ENCODE results near the gene MACROD1.

MACROD1 gene

GRCh38 chr11:63996512-63996911 is 169.4 kb downstream of the MACROD1 start:
- Histone ChIP-seq H3K4me3 (ENCODE audit: low read length) (no peak overlapping the region), H3K27ac (ENCODE audit: low read length) (no peak overlapping the region), H3K4me1 (ENCODE audit: control insufficient read depth, insufficient read depth, low read length) (peaks cover 3% of the 10 kb centered on the region), H3K36me3 (ENCODE audit: control insufficient read depth, insufficient read depth, low read length) (peaks cover 21% of the 10 kb centered on the region), H3K27me3 (ENCODE audit: control insufficient read depth, insufficient read depth, low read length) (no peaks in the 10 kb centered on the region), H3K9me3 (ENCODE audit: control insufficient read depth, insufficient read depth, low read length) (no peaks in the 10 kb centered on the region)
- DNase-seq (ENCODE audit: low read depth, low spot score), result no peak
- WGBS (ENCODE audit: insufficient coverage, insufficient read length), result no CpG with 5 or more reads among the region's 18 CpGs

- DNase-seq (ENCODE audit: low read depth, low spot score), result no peak
- Histone ChIP-seq H3K36me3 (ENCODE audit: control insufficient read depth, insufficient read depth, low read length) (peaks cover 29% of the 10 kb centered on the region), H3K4me3 (ENCODE audit: low read length) (no peak overlapping the region), H3K27ac (ENCODE audit: low read length) (no peak overlapping the region), H3K9me3 (ENCODE audit: control insufficient read depth, insufficient read depth, low read length) (no peaks in the 10 kb centered on the region), H3K4me1 (ENCODE audit: control insufficient read depth, insufficient read depth, low read length) (peaks cover 3% of the 10 kb centered on the region), H3K27me3 (ENCODE audit: control insufficient read depth, insufficient read depth, low read length) (no peaks in the 10 kb centered on the region)
- WGBS (ENCODE audit: insufficient coverage, insufficient read length), result no CpG with 5 or more reads among the region's 6 CpGs
Measured at GRCh38 chr11:63993993-63994392, 171.9 kb downstream of the MACROD1 start.

DNA sequence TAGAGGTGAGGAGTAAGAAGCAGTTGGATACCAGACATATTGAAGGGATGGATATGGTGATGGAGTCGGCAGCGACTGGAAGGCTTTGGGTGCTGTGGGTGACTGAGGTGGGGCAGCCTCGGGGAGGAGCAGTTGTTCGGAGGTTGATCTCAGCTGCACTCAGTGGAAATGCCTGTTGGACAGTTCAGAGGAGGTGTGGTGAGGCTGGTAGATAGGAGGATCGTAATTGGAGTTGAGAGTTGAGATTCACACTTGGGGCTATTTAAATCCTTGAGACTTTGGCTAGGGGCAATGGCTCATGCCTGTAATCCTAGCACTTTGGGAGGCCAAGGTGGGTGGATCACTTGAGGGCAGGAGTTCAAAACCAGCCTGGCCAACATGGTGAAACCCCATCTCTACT is 172.8 kb downstream of the MACROD1 start:
- Histone ChIP-seq H3K4me3 (ENCODE audit: low read length) (no peak overlapping the region), H3K4me1 (ENCODE audit: control insufficient read depth, insufficient read depth, low read length) (peaks cover 2% of the 10 kb centered on the region; the same call in 1 of the 2 replicates), H3K9me3 (ENCODE audit: control insufficient read depth, insufficient read depth, low read length) (no peaks in the 10 kb centered on the region), H3K36me3 (ENCODE audit: control insufficient read depth, insufficient read depth, low read length) (peaks cover 32% of the 10 kb centered on the region), H3K27ac (ENCODE audit: low read length) (no peak overlapping the region), H3K27me3 (ENCODE audit: control insufficient read depth, insufficient read depth, low read length) (no peaks in the 10 kb centered on the region)
- no CpG with 5 or more reads among the region's 5 CpGs for WGBS (ENCODE audit: insufficient coverage, insufficient read length)
- no peak for DNase-seq (ENCODE audit: low read depth, low spot score)

- no peaks in the 10 kb centered on the region for H3K4me1 ChIP-seq (ENCODE audit: control insufficient read depth, insufficient read depth, low read length)
- no peak overlapping the region for H3K4me3 ChIP-seq (ENCODE audit: low read length)
- WGBS (ENCODE audit: insufficient coverage, insufficient read length), result no CpG with 5 or more reads among the region's 10 CpGs
- H3K36me3 ChIP-seq (ENCODE audit: control insufficient read depth, insufficient read depth, low read length), result peaks cover 21% of the 10 kb centered on the region
- no peak overlapping the region for H3K27ac ChIP-seq (ENCODE audit: low read length)
- DNase-seq (ENCODE audit: low read depth, low spot score), result no peak
- no peaks in the 10 kb centered on the region for H3K9me3 ChIP-seq (ENCODE audit: control insufficient read depth, insufficient read depth, low read length)
- H3K27me3 ChIP-seq (ENCODE audit: control insufficient read depth, insufficient read depth, low read length), result no peaks in the 10 kb centered on the region
Measured at GRCh38 chr11:63991558-63991957, 174.4 kb downstream of the MACROD1 start.

DNA sequence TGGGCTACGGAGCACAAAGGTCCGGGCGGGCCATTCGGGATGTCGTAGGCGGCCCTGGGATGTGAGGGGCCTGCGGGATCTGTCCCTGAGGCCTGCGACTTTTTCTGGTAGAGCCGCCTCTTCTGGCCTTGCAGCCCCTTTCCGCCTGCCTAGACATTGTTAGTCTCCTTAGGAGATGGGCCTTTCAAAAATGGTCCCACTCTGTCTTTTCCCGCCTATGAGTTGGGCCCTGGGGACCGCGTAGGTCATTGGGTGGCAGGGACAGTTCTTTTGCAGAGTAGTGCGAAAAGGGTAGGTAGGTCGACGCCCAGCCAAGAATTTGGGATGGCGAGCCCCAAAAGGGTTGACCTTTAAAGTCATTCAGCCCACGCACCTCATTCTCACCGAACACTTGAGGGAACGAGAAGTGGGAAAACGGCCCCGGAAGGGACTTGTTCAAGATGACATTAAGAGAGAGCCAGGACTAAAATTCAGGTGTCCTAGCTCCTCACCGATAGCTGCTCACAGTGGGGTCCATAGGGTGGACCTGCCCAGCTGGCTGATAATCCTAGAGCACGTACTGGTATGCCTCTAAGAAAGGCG is 178.9 kb downstream of the MACROD1 start:
- Histone ChIP-seq H3K9me3 (ENCODE audit: control insufficient read depth, insufficient read depth, low read length) (no peaks in the 10 kb centered on the region), H3K4me1 (ENCODE audit: control insufficient read depth, insufficient read depth, low read length) (no peaks in the 10 kb centered on the region), H3K27ac (ENCODE audit: low read length) (no peak overlapping the region), H3K36me3 (ENCODE audit: control insufficient read depth, insufficient read depth, low read length) (peaks cover 11% of the 10 kb centered on the region; the same call in 1 of the 2 replicates), H3K27me3 (ENCODE audit: control insufficient read depth, insufficient read depth, low read length) (no peaks in the 10 kb centered on the region), H3K4me3 (ENCODE audit: low read length) (peak overlapping the region; percentile 96)
- WGBS (ENCODE audit: insufficient coverage, insufficient read length), result no CpG with 5 or more reads among the region's 25 CpGs
- DNase-seq (ENCODE audit: low read depth, low spot score), result no peak

DNA sequence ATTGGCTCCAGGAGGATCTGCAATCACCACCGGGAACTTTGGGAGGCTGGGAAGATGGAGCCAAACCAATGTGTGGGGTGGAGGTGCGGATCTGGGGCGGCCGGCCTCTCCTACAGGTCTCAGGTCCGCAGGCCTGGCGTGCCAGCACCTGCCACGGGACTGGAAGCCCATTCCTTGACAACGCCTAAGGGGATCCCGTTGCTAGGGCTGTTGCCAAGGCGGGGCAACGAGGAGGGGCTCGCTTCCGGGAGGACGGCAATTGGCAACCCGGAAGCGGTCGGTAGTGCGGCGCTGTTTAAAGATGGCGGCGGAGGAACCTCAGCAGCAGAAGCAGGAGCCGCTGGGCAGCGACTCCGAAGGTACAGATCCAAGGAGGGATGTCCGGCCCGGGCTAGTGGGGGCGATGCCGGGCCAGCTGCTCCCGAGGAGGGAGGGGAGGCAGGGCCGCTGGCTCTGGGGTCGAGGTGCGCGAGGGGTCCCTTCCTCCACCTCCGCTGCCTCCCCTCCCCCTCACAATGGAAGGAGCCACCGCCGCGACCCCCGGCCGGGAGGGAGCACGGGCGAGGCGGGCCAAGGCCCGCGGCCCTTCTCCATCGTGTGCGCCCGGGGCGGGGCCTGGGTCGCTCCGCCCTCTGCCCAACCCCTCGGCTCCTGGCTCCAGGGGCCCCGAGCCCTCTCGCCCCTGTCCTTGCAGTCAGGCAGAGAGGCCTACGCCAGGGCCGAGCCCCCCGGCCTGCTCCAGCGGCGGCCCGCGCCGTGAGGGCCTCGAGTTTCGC is 179.6 kb downstream of the MACROD1 start, which contains the start of gene OTUB1:
TSS of gene OTUB1 (plus strand) at position 283 of the 776 bp plus-strand sequence. CDS start at position 302, 19 bp downstream.
- DNase-seq (ENCODE audit: low read depth, low spot score), result peak; percentile 88
- H3K4me1 ChIP-seq (ENCODE audit: control insufficient read depth, insufficient read depth, low read length), result no peaks in the 10 kb centered on the region
- H3K9me3 ChIP-seq (ENCODE audit: control insufficient read depth, insufficient read depth, low read length), result no peaks in the 10 kb centered on the region
- no peaks in the 10 kb centered on the region for H3K27me3 ChIP-seq (ENCODE audit: control insufficient read depth, insufficient read depth, low read length)
- WGBS (ENCODE audit: insufficient coverage, insufficient read length), result no CpG with 5 or more reads among the region's 63 CpGs
- peaks cover 11% of the 10 kb centered on the region; the same call in 1 of the 2 replicates for H3K36me3 ChIP-seq (ENCODE audit: control insufficient read depth, insufficient read depth, low read length)
- H3K4me3 ChIP-seq (ENCODE audit: low read length), result peak within 1 kb of the TSS; percentile 96
- H3K27ac ChIP-seq (ENCODE audit: low read length), result no peak within 1 kb of the TSS

- Histone ChIP-seq H3K9me3 (ENCODE audit: control insufficient read depth, insufficient read depth, low read length) (no peaks in the 10 kb centered on the region), H3K36me3 (ENCODE audit: control insufficient read depth, insufficient read depth, low read length) (peaks cover 7% of the 10 kb centered on the region; the same call in 1 of the 2 replicates), H3K27me3 (ENCODE audit: control insufficient read depth, insufficient read depth, low read length) (no peaks in the 10 kb centered on the region), H3K4me3 (ENCODE audit: low read length) (peak overlapping the region; percentile 14; the same call in 1 of the 2 replicates), H3K4me1 (ENCODE audit: control insufficient read depth, insufficient read depth, low read length) (no peaks in the 10 kb centered on the region; the same call in 1 of the 2 replicates), H3K27ac (ENCODE audit: low read length) (no peak overlapping the region)
- DNase-seq (ENCODE audit: low read depth, low spot score), result no peak
- WGBS (ENCODE audit: insufficient coverage, insufficient read length), result no CpG with 5 or more reads among the region's 18 CpGs
Measured at GRCh38 chr11:63985812-63986155, 180.1 kb downstream of the MACROD1 start.

DNA sequence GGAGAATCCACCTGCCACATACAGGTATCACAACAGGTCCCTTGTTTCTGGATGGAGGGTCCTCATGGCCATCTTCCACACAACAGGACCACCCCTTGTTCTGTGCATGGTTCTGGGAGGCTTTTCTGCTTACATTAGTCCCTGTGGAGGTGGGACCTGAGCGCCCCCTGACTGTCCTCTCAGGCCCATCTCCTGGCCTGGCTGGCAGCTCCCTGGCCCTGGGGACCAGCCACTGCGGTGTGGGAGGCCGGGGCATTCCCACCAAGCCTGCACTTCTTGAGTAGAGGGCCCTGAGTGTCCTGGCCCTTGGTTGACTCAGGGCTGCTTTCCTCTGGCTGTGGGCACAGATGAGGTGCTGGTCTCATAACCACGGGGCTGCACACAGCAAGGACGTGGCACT is 186.5 kb downstream of the MACROD1 start:
- H3K9me3 ChIP-seq (ENCODE audit: control insufficient read depth, insufficient read depth, low read length), result no peaks in the 10 kb centered on the region
- no CpG with 5 or more reads among the region's 5 CpGs for WGBS (ENCODE audit: insufficient coverage, insufficient read length)
- H3K4me3 ChIP-seq (ENCODE audit: low read length), result no peak overlapping the region
- no peak for DNase-seq (ENCODE audit: low read depth, low spot score)
- H3K4me1 ChIP-seq (ENCODE audit: control insufficient read depth, insufficient read depth, low read length), result no peaks in the 10 kb centered on the region; the same call in 1 of the 2 replicates
- H3K27ac ChIP-seq (ENCODE audit: low read length), result no peak overlapping the region
- no peaks in the 10 kb centered on the region for H3K36me3 ChIP-seq (ENCODE audit: control insufficient read depth, insufficient read depth, low read length)
- no peaks in the 10 kb centered on the region for H3K27me3 ChIP-seq (ENCODE audit: control insufficient read depth, insufficient read depth, low read length)

DNA sequence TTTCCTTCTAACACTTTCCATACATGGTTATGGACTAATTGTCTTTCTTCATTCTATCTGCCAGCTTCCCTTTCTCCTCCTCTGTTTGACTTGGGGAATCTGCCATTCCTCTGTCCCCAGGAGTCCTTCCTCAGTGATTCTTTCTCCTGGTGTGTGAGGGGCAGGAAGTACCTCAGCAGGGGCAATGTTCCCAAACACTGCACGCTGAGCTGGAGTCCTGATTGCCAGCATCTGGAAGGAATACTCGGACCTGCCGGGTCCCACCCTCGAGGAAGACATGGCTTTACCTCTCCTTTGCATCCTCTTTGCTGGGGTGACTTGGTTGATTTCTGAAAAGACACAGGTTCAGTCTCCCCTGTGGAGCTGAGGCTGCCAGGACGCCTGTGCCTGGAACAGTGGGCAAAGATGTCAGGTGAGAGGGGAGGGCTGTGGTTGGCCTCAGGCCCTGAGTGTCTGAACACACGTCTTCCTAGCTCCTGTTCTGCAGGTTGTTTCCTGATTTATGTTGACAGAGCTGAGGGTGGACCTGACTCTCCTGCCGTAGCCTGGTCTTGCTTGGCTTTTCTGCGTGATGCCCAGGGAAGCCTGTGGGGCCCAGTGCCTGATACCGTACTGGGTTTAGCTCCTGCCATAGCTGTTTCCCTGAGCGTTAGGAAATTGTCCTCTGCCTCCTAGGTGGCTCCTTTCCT is 187.2 kb downstream of the MACROD1 start:
- WGBS (ENCODE audit: insufficient coverage, insufficient read length), result no CpG with 5 or more reads among the region's 10 CpGs
- no peaks in the 10 kb centered on the region for H3K36me3 ChIP-seq (ENCODE audit: control insufficient read depth, insufficient read depth, low read length)
- no peaks in the 10 kb centered on the region; the same call in 1 of the 2 replicates for H3K4me1 ChIP-seq (ENCODE audit: control insufficient read depth, insufficient read depth, low read length)
- H3K9me3 ChIP-seq (ENCODE audit: control insufficient read depth, insufficient read depth, low read length), result no peaks in the 10 kb centered on the region
- DNase-seq (ENCODE audit: low read depth, low spot score), result no peak
- H3K27ac ChIP-seq (ENCODE audit: low read length), result no peak overlapping the region
- H3K4me3 ChIP-seq (ENCODE audit: low read length), result no peak overlapping the region
- H3K27me3 ChIP-seq (ENCODE audit: control insufficient read depth, insufficient read depth, low read length), result no peaks in the 10 kb centered on the region

DNA sequence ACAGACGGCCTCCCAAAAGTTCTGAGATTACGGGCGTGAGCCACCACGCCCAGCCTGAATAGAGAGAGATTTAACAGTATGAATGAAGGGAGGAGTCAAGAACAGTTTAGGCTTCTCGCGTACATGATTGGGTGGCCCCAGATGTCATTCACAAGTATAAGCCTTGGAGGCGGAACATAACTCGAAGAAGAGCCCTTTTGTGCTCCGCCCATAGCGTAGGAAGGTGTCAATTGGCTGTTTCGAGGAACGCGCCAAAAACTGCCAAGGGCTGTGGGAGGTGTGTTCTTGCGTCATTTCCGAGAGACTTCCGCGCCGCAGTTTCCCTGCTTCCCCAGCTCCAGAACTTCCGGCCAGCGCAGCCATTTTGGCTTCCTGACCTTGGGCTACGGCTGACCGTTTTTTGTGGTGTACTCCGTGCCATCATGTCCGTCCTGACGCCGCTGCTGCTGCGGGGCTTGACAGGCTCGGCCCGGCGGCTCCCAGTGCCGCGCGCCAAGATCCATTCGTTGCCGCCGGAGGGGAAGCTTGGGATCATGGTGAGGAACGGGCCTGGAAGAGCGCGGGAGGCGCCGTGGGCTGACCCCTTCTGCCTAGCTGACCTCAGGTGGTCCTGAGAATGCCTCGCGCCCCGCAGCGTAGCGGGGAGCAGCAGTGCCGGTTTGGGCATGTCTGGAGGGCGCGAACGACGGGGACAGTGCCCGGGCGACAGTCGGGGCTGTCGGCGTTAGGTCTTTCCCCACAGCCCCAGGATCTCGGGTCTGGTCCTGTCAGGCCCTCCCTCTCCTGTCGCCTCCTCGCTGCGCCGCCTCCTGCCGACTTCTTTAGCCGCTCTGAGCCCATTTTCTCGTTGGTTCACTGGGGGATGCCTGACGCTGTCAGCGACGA is 191.4 kb downstream of the MACROD1 start, which contains the start of gene COX8A:
TSS of gene COX8A (plus strand) at position 362 of the 885 bp plus-strand sequence. CDS start at position 423, 61 bp downstream.
- Histone ChIP-seq H3K27ac (ENCODE audit: low read length) (no peak within 1 kb of the TSS), H3K36me3 (ENCODE audit: control insufficient read depth, insufficient read depth, low read length) (no peaks in the 10 kb centered on the region), H3K9me3 (ENCODE audit: control insufficient read depth, insufficient read depth, low read length) (no peaks in the 10 kb centered on the region), H3K4me1 (ENCODE audit: control insufficient read depth, insufficient read depth, low read length) (no peaks in the 10 kb centered on the region), H3K4me3 (ENCODE audit: low read length) (peak within 1 kb of the TSS; percentile 72), H3K27me3 (ENCODE audit: control insufficient read depth, insufficient read depth, low read length) (no peaks in the 10 kb centered on the region)
- WGBS (ENCODE audit: insufficient coverage, insufficient read length), result no CpG with 5 or more reads among the region's 67 CpGs
- peak; percentile 100 for DNase-seq (ENCODE audit: low read depth, low spot score)
